ENCODE results near the gene MYB.

- no peak for TF ChIP-seq CTCF (conservative IDR thresholded peaks at IDR 0.05; ENCODE audit: low read length)
- TF ChIP-seq EZH2phosphoT487 (IDR thresholded peaks at IDR 0.05; ENCODE audit: borderline replicate concordance, low read depth, low read length) = no peak
Measured at GRCh38 chr6:135233686-135234491, 52.8 kb downstream of the MYB start.

Data from OCI-LY7 (cell line).